NOMO-1 treated with dmso at 0.1 percent for 144 hours (cell line): ENCODE data around the gene SMCO1.
"Not testable (repeated sequence)": the region's sequence is repeated elsewhere in the genome, so short reads cannot be mapped to it uniquely, and the experiment has no call there.

ENCODE experiments used
- DNase-seq: peaks from one replicate; lab custom pipeline; 2025; ENCODE audit not compliant: unreplicated experiment; lab: John Stamatoyannopoulos, UW

The SMCO1 gene

GRCh38 chr3:196496183-196496582, 19.0 kb downstream of the SMCO1 start:
- DNase-seq = no peak

- no peak for DNase-seq
These were observed 21.9 kb downstream of the SMCO1 start for GRCh38 chr3:196493292-196493691.

- no peak for DNase-seq
These were observed 23.1 kb downstream of the SMCO1 start for GRCh38 chr3:196492080-196492479.

GRCh38 chr3:196489747-196490146, 25.4 kb downstream of the SMCO1 start:
- no peak for DNase-seq

GRCh38 chr3:196486263-196486662, 28.9 kb downstream of the SMCO1 start:
- DNase-seq = no peak

GRCh38 chr3:196477678-196478077, 37.5 kb downstream of the SMCO1 start:
- DNase-seq = no peak

- no peak for DNase-seq
These were observed 42.9 kb downstream of the SMCO1 start for GRCh38 chr3:196472286-196472685.

- DNase-seq = no peak
These were observed 43.6 kb downstream of the SMCO1 start for GRCh38 chr3:196471551-196471950.

- not testable (repeated sequence) for DNase-seq
These were observed 45.0 kb downstream of the SMCO1 start for GRCh38 chr3:196470182-196470581.

GRCh38 chr3:196463804-196464203, 51.3 kb downstream of the SMCO1 start:
- no peak for DNase-seq

GRCh38 chr3:196463478-196463756, 51.7 kb downstream of the SMCO1 start:
- DNase-seq = no peak

- DNase-seq = not testable (repeated sequence)
These were observed 52.3 kb downstream of the SMCO1 start for GRCh38 chr3:196462680-196463477.

- peak; percentile 33 for DNase-seq
These were observed 57.1 kb downstream of the SMCO1 start for GRCh38 chr3:196458063-196458462.

- peak; percentile 97 for DNase-seq
These were observed 57.7 kb downstream of the SMCO1 start for GRCh38 chr3:196457470-196457869.
